ENCODE results near the gene PRKCE.

PRKCE gene

DNA sequence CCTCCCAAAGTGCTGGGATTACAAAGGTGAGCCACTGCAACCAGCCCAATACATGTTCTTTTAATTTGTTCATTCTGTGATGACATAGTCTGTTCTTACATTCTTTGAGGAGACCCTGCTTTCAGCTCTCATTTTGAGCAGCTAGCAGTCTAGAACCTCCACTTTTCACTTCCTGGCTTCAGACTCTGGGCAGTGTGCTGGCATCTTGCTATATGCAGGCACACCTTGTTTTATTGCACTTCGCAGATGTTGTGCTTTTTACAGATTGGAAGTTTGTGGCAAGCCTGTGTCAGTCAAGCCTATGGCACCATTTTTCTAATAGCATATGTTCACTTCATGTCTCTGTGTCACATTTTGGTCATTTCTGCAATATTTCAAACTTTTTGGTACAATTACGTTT lies 72.4 kb downstream of the PRKCE start:
- TF ChIP-seq, protein P1, sequence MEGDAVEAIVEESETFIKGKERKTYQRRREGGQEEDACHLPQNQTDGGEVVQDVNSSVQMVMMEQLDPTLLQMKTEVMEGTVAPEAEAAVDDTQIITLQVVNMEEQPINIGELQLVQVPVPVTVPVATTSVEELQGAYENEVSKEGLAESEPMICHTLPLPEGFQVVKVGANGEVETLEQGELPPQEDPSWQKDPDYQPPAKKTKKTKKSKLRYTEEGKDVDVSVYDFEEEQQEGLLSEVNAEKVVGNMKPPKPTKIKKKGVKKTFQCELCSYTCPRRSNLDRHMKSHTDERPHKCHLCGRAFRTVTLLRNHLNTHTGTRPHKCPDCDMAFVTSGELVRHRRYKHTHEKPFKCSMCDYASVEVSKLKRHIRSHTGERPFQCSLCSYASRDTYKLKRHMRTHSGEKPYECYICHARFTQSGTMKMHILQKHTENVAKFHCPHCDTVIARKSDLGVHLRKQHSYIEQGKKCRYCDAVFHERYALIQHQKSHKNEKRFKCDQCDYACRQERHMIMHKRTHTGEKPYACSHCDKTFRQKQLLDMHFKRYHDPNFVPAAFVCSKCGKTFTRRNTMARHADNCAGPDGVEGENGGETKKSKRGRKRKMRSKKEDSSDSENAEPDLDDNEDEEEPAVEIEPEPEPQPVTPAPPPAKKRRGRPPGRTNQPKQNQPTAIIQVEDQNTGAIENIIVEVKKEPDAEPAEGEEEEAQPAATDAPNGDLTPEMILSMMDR (IDR thresholded peaks at IDR 0.05): no peak

DNA sequence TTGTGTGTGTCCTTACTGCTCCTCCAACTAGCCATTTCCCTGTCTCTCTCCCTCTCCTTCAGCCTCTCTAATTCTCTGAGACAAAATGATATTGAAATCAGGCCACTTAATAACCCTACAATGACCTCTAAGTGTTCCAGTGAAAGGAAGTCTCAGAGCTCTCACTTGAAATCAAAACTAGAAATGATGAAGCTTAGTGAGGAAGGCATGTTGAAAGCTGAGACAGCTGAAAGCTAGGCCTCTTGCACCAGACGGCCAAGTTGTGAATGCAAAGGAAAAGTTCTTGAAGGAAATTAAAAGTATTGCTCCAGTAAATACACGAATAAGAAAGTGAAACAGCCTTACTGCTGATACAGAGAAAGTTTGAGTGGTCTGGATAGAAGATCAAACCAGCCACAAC lies 72.9 kb downstream of the PRKCE start:
- TF ChIP-seq, protein P1 (IDR thresholded peaks at IDR 0.05): no peak

DNA sequence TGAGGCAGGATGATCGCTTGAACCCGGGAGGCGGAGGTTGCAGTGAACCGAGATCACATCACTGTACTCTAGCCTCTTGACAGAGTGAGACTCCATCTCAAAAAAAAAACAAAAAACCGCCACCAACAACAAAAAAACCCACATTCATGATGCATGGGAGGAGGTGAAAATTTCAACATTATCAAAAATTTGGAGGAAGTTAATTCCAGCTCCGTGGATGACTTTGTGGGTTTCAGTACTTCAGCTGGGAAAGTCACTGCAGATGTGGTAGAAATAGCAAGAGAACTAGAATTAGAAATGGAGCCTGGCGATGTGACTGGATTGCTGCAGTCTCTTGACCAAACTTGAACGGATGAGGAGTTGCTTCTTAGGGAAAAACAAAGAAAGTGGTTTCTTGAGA lies 74.3 kb downstream of the PRKCE start:
- TF ChIP-seq, protein P1 (IDR thresholded peaks at IDR 0.05): no peak

DNA sequence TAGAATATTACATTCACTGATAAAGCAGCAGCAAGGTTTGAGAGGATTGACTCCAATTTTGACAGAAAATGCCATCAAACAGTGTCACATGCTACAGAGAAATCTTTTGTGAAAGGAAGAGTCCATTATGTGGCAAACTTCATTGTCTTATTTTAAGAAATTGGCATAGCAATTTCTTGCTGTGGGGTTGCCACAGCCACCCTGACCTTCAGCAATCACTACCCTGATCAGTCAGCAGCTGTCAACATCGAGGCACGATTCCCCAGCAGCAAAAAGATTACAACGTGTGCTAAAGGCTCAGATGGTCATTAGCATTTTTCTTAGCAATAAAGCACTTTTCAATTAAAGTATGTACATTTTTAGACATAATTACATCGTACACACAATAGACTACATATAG lies 74.7 kb downstream of the PRKCE start:
- TF ChIP-seq, protein P1 (IDR thresholded peaks at IDR 0.05): no peak

DNA sequence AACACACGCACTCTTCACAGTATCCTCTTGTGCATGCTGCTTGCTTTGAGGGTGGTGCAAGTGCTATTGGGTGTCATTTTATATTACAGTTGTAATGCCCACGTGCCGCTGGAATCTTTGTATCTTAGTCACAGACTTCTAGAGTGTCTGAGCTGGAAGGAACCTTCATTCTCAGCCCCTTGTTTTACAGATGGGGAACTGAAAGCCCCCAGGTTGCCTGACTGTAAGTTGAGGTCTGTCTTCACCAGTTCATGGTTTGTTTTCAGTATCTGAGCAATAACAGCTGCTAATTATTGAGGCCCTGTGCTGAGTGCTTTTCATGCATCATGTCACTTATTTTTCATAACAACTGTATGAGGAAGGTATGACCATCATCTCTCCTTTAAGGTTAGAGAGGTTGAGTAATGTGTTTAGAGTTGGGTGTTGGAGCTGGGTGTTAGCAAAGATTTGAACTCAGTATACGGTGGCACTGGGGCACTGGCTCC lies 77.0 kb downstream of the PRKCE start:
- TF ChIP-seq, protein P1 (IDR thresholded peaks at IDR 0.05): no peak

DNA sequence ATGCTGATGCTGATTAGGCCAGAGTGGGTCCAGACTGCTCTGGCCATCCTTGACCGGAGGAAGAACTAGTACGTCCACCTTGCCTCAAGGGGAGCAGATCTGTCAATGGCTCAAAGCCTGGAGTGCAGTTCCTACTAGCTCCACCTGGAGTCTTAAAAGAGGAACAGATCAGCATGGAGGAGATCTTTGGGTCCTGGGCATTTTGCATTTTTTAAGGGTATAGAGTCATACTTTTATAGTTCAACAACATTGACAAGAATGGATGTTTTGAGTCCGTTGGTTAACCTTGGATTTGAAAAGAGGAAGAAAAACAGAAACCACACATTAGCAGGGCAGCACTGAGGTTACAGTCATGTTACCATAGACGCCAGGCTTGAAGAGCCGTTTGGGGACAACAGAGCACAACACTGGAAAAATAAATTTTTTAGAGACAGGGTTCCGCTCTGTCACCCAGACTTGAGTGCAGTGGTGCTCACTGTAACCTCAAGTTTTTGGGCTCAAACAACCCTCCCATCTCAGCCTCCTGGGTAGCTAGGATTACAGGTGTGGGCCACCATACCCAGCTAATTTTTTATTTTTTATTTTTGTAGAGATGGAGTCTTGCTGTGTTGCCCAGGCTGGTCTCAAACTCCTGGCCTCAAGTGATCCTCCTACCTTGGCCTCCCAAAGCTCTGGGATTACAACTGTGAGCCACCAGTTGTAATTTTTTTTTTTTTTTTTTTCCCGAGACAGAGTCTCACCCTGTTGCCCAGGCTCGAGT lies 78.5 kb downstream of the PRKCE start:
- TF ChIP-seq, protein P1 (IDR thresholded peaks at IDR 0.05): no peak

DNA sequence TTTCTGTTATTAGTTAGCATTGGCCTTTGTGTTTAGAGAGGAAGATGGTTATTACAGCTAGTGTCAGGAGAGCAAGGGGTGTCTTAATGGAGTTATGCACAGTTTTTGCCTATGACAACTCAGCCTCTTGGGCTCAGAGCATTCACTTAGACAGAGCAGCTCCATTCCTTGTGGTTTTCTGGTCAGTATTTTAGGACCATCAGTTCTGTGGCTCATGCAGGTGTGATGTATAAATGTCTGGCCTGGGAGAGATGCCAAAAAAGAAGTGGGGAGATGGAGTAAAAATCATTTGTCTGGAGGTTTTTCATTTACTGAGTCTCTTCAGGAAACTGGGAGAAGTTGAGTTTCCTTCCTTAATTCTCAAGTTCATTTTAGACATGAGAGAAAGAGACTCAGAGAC lies 79.7 kb downstream of the PRKCE start:
- TF ChIP-seq, protein P1 (IDR thresholded peaks at IDR 0.05): no peak

Measured in LNCAP (cell line).